GM19240 (cell line): ENCODE measurements around the gene NDRG2.

ENCODE experiments used
- DNase-seq: peaks from one replicate; pipeline ENCODE4 v3.0.0; 2011; ENCODE audit warnings: low spot score; ENCODE audit not compliant: insufficient read length

Gene NDRG2

GRCh38 chr14:21036751-21037150, 11.9 kb upstream of the NDRG2 start:
- DNase-seq, result no peak

GRCh38 chr14:21034707-21035106, 9.8 kb upstream of the NDRG2 start, which contains the start of gene RNASE13:
Gene RNASE13, minus strand, starts transcription at chr14:21034807. Its CDS starts 519 bp downstream, at chr14:21034288.
- DNase-seq, result no peak

GRCh38 chr14:21033133-21033698, 8.4 kb upstream of the NDRG2 start:
- DNase-seq, result no peak

DNA sequence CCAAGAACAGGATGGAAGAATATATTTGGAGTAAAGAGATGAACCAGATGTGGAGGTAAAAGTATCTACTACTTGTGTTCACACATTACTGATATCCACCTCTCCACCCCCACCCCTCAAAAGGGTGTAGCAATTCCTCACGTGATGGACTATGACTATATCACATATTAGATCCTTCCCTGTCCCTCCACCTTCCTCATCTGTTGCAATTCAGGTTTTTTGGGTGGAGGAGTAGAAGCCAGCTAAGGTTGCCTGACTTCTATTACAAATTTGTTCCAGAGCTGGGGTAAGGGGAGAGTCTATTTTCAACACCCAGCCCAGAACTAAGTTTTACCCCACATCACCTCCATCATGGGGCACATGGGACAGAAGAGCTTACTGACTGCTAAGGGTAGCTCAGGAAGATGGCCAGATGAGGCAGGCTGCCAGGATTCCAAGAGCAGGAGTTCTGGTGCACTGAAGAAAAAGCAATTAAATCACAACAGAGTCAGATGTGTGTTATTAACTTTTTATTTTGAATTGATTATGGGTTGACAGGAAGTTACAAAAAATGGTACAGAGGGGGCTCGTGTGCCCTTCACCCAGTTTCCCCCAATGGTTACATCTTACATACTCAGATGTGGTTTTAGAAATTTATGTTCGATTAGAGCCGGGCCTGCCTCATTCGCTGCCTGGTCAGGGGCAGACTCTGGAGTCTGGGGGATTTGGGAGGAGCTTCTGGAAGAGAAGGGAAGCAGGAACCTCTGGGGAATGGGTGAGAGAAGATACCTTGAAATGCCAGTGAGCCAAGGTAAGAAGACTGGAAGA, 7.7 kb upstream of the NDRG2 start:
- DNase-seq, result no peak

DNA sequence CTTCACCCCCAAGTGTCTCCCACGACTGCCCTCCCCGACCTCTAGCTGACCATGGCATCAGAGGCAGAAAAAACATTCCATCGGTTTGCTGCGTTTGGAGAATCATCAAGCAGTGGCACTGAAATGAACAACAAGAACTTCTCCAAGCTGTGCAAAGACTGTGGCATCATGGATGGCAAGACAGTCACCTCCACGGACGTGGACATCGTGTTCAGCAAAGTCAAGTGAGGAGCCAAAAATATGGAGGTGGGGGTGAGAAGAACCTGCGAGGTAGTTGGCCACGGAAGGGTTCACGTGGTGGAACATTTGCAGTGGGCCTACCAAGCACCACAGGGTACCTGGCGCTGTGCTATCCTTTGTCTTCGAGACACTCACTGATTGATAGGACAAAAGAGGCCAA, 5.7 kb upstream of the NDRG2 start:
- DNase-seq, result no peak

GRCh38 chr14:21029917-21030316, 5.1 kb upstream of the NDRG2 start, which contains the start of gene TPPP2:
Gene TPPP2, plus strand, starts transcription at chr14:21030217. Its CDS starts 365 bp downstream, at chr14:21030582.
- no peak for DNase-seq

- no peak for DNase-seq
Measured at GRCh38 chr14:21026988-21027315, 2.1 kb upstream of the NDRG2 start.

- DNase-seq, result no peak
Measured at GRCh38 chr14:21026274-21026987, 1.6 kb upstream of the NDRG2 start.

DNA sequence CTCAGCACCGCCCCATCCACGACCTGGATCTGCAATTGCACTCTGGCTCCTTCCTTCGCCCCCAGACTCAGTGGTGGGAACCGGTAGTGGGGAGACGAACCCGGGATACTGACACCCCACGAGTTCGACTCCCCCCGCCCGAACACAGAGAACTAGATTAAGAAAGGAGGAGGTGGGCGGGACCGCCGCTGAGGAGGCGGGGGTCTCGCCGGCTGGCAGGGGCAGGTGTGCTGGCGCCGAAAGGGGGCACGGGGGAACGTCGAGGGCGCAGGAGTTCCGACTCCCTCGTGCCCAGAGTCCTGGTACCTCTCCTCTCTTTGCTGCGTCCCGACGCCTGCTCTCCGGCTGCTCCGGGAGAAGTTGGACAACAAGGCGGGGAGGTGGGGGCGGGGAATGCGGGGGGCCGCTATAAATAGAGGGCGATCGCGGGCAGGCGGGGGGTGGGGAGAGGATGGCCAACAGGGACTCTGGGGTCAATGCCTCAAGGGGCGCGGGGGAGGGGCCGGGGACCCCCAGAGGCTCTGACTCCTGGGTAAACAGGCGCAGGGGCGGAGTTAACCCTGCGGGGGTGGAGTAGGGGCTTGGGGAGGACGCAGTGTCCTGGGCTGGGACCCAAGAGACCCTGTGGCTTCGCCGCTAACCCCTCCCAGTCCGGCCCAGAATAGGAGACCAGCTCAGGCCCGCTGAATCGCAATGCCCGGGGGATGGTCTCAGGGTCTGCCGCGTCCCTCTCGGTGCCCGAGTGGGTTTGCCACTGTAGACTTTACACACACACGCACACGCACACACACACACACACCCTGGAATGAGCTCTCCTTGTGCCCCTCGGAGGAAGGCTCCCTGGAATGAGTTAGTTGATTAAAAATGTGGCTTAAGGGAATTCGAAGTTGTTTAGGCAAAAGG, 761 bp upstream of the NDRG2 start:
- DNase-seq, result no peak

DNA sequence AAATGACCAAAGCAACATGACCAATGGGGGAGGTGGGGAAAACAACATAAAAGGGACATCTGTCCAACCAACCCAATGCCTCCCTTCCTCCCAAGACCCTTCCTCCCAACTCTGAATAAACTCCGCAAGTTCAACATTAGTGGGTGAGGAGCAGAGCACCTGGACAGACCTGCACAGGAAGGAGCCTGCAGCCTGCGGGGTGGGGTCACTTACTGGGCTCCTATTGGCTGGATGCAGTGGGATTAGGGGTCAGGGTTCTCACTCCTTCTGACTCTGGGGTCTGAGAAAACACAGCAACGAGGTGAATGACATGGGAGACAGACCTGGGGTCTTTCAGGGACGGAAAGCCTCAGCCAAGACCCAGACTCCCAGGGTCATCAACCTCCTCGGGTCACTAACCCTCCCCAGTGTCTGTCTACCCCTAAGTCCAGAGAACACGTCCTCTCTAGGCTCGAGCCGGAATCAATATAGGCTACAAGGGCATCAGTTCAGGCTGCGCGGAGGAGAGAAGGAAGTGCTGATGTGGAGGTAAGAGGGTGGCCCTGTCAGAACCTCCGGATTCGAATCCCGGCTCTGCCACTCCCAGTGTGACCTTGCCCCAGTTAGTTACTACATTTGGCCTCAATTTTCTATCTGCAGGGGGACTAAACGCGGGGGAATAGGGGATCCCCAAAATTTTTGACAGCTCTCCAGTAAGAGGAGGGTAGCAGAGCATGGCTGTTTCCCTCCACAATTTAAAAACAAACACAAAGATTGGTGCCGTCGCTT, 860 bp downstream of the NDRG2 start:
- DNase-seq, result no peak

DNA sequence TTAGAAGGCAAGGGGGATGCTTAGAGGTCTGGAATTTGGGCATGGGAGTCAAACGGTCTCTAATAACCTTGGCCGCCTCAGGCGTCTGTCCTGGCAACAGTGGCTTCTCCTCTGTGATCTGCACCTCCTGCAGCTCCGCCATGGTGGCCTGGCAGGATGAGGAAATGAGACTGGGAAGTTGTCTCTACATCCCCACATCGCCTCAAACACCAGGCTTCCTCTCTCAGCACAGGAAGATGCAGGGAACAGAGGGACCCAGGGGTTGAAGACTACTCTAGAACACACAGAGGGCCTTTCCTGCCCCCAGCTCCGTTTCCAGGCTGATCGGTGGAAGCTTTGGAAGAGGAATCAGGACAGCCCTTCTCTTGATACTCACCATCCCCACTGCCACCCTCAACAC, 1.7 kb downstream of the NDRG2 start:
- DNase-seq, result no peak

- DNase-seq, result no peak
Measured at GRCh38 chr14:21022686-21023085, 2.2 kb downstream of the NDRG2 start.

- no peak for DNase-seq
Measured at GRCh38 chr14:21020977-21021545, 3.8 kb downstream of the NDRG2 start.

DNA sequence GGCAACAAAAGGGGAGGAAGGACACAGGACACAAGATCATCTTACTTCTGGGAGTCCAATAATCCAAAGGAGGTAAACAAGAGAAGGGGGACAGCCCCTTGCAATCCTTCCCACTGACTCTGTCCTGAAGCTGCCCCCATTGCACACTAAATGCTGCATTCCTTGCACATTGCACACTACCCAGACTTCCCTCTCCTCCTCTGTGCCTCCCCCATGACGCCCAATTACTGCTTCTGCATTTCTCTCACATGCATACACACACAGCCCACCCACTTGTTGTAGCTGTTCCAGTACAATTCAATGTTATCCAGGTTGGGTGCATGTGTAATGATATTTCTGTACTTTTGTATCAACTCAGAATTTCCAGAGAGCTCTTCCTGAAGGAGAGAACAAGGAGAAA, 5.5 kb downstream of the NDRG2 start:
- DNase-seq, result no peak

DNA sequence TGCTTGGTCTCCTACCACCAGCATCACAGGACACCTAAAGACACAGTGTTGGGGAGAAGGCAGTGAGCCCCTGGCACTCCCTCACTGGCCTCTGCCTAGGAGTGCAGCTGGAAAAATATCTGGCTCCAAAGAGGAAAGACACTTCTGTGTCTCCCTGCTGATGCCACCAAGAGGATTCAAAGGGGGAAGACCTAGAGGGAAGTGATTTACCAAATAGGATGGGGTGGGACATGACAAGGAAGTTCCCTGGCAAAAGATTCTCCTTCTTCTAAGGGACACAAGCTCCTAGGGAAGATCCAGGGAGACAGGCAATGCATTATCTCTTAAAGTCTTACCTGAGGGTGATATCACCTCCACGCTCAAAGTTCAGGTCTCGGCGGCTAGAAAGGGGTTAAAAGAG, 6.1 kb downstream of the NDRG2 start:
- no peak for DNase-seq

- DNase-seq, result no peak
Measured at GRCh38 chr14:21018286-21018685, 6.6 kb downstream of the NDRG2 start.

DNA sequence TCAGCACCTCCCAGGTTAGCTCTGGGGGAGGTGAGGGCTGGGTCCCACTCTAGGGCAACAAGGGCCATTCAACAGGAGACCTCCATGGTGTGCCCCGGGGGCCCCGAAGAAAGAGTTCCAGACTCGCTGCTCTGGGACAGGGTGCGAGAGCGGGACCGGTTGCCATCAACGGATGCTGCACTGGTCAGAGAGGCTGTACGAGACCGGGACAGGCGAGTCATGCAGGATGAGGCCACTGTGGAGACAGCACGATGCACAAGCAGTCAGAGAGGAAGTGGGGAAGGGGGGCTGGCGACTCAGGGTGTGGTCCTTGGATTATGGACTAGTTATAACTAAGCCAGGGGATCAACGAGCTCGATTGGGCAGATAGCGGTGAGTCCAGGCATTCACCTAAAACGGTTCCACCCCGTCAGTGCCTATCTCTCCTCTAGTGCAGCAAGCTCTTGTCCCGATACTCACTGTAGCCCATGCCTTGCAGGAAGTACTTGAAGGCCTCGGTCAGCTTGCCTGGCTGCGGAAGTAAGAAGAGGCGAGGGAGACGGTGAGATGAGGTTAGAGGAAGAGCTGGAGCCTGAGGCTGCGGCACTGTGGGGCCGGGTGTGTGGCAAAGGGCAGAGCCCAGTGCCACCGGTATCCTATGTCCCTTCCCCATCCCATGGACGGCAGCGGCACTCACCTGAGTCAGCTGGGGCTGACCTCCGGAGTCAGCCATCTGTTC, 7.2 kb downstream of the NDRG2 start:
- no peak for DNase-seq

DNA sequence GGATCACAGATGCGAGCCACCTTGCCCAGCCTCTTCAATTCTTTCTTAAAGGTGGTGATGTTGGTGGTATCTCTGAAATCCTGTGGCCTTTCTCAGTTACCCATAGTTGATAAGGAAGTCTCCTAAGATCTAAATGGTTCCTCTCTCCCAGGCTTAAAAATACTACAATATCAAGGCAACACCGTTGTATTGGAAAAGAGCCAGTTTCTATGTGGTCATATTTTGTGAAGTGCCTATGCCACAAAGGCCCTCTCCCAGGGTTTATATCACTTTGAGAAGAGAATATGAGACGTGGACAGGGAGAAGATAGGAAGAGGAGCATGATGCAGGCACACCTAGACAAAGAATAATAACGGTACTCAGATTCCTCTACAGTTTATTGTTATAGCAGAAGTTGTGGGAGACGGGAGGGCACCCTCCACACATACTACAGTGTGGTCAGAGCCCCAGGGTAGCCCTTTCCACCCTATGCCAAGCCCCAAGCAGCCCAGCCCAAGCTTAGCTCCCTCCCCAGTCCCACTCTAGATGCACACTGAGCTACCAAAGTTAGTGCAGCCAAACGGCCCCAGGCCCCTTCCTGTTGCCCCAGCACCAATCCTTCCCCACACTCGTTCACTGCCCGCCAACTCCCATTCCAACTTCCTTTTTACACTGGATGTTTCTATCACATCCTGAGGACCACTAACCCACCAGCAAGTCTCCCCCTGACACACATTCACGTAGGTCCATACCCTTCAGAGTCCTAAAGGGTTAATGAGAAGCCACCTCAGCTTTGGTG, 8.3 kb downstream of the NDRG2 start:
- DNase-seq, result no peak

DNA sequence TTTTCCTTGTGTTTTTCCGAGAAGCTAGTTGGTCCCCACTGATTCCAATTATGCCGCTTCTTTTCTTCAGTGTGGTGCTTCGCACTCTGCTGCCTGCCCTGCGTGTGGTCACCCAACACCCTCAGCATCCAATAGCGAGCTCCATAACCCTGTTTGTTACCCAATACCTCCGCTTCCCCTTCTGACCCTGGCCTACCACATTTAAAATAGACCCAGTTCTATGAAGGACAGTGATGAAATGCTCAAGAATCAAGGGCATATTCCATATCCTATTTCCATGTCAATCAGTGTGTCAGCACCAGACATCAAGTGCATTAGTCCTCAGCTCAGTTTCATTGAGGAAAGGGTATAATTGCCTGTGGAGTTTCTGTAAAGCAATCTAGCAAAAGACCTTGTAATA, 9.5 kb downstream of the NDRG2 start:
- DNase-seq, result no peak
